ENCODE results near the gene MTAP.

DNA sequence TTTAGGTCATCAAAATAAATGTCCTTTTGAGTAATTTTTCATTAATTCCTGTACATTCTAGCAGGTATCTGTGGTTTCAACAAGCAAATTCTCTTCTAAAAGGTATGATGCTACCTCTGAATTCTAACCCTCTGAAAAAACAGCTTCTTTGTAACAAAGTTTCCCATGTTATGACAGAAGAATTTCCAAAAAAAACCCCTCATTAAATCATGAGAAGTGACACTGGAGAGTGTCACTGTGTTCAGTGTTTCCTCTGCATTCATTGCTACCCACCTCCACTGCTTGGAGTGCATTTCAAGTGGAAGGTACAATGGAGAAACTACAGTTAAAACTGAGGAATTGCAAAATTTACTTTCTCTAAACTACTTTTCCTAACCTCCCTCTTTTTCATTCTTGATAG is 181.7 kb downstream of the MTAP start:
- TF ChIP-seq EZH2phosphoT487 (IDR thresholded peaks at IDR 0.05; ENCODE audit: insufficient read depth, low read depth) (no peak), EZH2 (IDR thresholded peaks at IDR 0.05; ENCODE audit: insufficient read depth, poor library complexity, severe bottlenecking) (no peak)
